GM19324 (cell line): Measurements from ENCODE around the gene KCNG2.

Experiments used
- ATAC-seq: cut with Tn5 transposase; IDR thresholded peaks from one replicate; pipeline ENCODE4 v1.9.1; 2021; ENCODE audit warnings: mild to moderate bottlenecking, moderate library complexity; ENCODE audit not compliant: unreplicated experiment, low FRiP score

KCNG2 gene

GRCh38 chr18:79878741-79879378, 81.1 kb downstream of the KCNG2 start:
- ATAC-seq = no peak

GRCh38 chr18:79879566-79879965, 81.8 kb downstream of the KCNG2 start:
- ATAC-seq = no peak

GRCh38 chr18:79881695-79882094, 84.0 kb downstream of the KCNG2 start:
- ATAC-seq = no peak

GRCh38 chr18:79882522-79883241, 84.9 kb downstream of the KCNG2 start:
- ATAC-seq = no peak

GRCh38 chr18:79883461-79884293, 85.9 kb downstream of the KCNG2 start:
- ATAC-seq = no peak

- no peak for ATAC-seq
Observed at GRCh38 chr18:79884294-79884962, 86.7 kb downstream of the KCNG2 start.

- no peak for ATAC-seq
Observed at GRCh38 chr18:79884963-79885728, 87.4 kb downstream of the KCNG2 start.

- no peak for ATAC-seq
Observed at GRCh38 chr18:79887181-79888000, 89.7 kb downstream of the KCNG2 start.

GRCh38 chr18:79888016-79888415, 90.3 kb downstream of the KCNG2 start:
- no peak for ATAC-seq

- ATAC-seq = no peak
Observed at GRCh38 chr18:79889569-79889968, 91.8 kb downstream of the KCNG2 start.

- no peak for ATAC-seq
Observed at GRCh38 chr18:79890674-79891073, 92.9 kb downstream of the KCNG2 start.

GRCh38 chr18:79896738-79897137, 99.0 kb downstream of the KCNG2 start:
- ATAC-seq = no peak

GRCh38 chr18:79897940-79898625, 100.3 kb downstream of the KCNG2 start:
- ATAC-seq = no peak

GRCh38 chr18:79898952-79899608, 101.3 kb downstream of the KCNG2 start:
- ATAC-seq = no peak

- no peak for ATAC-seq
Observed at GRCh38 chr18:79899609-79900445, 102.1 kb downstream of the KCNG2 start.

- no peak for ATAC-seq
Observed at GRCh38 chr18:79900610-79901570, 103.2 kb downstream of the KCNG2 start.
